ENCODE measurements around the gene MELTF.
A peak's percentile ranks its signal among the peaks of the same experiment; 100 is the strongest.

MELTF gene

GRCh38 chr3:197026481-197026866 is 3.1 kb downstream of the MELTF start:
- DNase-seq = no peak

DNA sequence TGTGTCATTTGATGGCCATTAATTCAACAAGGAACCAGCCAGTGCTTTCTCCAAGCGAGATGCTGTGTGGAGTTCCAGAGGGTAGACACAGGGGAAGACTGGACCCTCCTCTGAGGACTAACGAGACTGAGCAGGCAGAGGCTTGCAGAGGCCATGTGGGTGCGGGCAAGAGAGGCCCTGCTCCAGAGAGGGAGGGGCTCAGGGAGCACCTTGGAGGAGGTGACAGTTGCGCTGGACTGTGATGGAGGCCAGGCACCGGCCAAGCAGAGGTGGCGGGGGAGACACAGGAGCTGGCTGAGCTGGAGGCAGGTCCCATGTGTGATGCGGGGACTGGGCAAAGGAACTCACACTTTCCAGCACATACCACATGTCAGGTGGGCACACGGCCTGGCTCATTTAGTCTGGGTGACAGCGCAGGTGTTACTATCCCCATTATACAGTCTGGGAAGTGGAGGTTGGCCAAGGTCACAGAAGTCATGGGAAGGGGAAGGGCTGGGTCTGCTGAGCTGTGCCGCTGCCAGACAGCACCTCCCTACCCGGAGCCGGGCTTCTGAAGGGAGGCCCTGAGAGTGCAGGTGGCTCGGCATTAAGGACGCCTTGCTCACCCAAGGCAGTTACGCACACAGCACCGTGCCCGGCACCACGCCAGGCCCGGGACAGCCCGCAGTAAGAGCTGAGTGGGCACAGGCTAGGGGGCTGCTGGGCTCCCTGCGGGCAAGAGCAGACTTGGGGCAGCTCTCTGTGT is 3.7 kb downstream of the MELTF start:
- DNase-seq = no peak

- no peak for DNase-seq
Observed at GRCh38 chr3:197024881-197025735, 4.5 kb downstream of the MELTF start.

DNA sequence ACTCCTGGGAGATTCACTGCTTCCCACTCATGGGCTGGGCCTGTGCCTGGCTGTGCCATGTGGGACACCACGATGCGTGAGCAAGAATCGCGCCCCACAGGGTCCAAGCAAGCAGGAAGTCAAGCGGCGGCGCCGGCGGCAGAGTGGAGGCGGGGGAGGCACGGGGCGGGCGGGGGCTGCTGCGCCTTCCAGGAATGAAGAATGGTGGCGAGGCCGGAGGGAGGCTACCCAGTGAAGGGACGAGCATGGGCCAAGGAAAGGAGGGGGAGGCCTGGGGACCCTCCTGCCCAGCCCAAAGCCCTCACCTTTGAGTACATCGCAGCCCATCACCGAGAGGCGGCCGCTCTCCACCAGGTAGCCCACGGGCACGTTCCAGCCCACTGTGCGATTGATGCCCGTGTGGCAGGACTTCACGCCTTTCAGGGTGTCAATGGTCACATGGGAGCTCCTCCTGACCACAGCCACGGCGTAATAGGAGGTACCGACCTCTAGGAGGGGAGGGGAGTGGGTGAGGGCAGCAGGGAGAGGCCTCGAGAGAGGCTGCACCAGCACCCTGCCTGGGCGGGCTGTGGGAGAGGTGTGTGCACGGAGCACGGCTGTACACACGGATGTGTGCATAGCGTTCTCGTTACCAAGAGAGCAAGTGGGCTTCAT is 5.5 kb downstream of the MELTF start:
- no peak for DNase-seq

DNA sequence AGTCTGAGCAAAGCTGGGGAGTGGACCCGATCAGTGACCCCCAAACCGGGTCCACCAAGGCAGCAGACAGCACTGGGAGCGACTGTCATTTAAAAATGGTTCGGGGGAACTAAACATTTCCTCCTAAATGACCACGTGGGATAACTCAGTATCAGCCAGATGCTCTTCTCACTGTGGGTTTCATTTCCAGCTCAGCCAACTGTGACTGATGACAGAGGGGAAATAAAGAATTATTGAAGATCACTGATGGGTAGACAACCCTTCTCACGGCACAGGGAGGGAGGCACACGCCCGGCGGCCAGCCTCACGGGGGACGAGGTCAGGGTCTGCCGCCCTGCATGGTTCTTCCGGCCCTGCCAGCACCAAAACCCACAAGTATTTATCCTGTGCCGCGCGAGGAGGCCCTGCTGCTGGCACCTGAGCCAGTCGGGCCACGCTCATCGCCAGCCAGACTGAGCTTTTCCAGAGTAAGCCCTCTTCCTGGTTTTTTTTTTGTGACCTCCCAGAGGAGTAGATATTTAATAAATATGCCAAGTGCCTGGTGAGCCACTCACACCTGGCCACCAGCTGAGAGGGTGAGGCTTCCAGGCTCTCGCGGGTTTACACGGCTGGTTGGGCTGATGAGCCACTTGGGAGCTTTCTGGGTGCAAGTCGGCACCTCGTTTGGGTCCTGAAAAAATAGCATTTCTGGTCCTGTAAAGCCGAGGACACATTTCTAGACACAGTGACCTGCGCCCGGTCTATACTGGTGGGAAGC is 6.2 kb downstream of the MELTF start:
- no peak for DNase-seq

DNA sequence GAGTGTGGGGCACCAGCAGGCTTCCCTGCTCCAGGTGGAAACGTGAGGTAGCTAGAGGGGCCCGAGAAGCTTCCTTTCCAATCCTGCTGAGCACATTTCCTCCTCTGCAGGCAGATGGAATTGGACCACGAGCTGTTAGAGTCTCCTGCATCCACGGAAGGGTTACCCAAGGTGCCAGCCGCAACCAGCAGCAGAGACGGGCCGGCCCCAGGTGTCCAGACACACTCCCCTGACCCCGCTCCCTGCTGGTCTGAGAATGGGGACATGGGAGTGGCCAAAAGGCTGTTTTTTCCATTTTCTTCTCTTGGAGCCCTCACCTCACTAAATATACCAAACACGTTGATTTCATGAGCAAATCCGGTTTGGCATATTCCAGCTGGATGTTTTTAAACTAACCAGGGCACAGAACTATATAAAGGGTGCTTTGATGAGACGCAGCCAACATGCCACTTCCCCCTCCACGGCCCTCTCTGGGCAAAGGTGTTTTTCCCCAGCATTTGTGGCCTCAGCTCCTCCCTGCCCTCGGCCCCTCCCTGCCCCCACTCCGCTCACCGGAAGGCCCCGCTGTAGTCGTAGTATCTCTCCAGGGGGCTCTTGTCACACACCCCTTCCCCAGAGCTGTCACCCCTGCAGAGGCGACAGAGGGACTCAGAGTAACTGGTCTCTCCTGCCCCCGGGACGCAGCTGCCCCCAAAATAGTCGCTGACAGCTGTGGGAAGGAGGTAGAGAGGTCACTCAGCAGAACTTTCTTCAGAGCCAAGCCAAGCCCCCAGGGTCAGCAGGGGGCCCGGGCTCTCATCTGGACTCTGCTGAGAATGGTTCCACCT is 7.0 kb downstream of the MELTF start:
- DNase-seq = no peak

DNA sequence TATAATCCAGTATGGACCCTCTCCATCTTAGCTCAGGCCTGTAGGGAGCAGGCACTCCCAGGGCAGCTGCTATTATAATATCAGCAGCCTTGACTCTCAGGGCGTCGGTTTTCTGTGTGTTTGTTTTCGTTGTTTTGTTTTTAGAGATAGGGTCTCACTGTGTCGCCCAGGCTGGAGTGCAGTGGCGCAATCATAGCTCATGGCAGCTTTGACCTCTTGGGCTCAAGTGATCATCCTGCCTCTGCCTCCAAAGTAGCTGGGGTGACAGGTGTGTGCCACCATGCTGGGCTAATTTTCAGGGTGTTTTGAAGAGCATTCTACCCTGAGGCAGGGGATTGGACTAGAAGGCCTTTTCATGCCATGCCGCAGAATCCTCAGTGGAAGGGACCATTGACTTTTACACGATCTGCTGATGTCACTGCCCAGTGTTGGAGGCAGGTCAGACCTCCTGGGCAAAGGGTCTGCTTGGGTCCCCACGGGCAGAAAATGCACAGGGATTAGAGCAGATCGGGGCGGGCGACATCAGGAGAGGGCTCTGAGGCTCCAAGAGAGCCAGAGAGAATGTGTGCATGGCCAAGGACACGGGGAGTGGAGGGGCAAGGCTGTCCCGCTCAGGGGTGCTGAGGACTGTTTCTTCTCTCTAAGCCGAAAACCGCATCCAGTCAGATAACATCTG is 7.8 kb downstream of the MELTF start:
- DNase-seq = no peak

DNA sequence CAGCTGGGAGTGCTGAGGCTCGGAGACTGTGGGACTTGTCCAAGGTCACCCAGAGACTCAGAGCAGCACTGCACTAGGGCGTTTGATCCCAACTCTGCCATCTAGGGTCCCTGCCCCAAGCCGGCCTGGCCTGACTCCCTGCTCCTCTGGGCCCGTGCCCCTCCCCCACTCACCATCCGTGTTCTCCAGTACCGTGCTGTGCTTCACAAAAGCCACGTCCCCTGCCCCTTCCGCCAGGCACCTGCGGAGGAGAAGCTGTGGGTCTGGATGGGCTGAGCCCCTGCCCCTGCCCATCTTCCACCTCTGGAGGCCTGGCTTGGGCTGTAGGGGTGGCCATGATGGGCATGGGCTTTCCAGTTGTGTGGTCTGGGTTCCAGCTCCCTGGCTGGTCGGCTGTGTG is 8.4 kb downstream of the MELTF start:
- no peak for DNase-seq

GRCh38 chr3:197019535-197019934 is 10.1 kb downstream of the MELTF start:
- no peak for DNase-seq

DNA sequence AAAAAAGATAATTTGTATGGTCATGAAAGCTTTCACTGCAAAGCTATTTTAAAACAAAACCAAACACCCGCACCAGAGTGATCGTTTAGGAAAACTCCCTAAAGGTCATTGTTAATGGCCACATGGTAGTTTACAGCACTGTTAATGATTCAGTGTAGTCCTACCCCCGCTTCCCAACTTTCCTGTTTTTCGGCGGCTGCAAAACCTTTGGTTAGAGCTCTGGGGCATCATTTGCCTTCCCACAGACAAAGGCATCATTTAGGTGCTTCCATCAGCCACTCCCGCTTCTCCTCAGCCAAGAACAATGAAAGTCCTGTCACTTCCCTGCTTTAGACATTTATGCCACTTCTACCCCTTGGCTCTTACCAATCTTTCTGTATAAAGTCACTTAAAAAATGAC is 10.6 kb downstream of the MELTF start:
- DNase-seq = no peak

DNA sequence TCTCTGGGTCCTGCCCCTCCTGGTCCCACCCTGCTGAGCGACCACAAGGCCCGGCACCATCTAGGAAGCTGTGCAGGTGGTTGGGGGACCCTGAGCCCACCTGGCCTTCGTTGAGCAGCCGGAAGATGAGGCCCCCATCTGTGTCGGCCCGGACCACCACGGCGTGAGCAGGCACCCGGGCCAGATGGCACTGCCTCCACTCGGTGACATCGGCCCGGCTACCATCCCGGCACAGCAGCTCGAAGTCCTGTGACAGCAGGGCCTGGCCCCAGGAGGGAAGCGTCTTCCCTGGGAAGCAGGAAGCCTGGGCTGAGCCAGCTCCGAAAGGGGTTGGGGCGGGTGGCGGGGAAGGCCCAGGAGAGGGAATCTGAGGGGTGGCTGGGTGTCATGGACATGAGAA is 12.6 kb downstream of the MELTF start:
- DNase-seq = no peak

DNA sequence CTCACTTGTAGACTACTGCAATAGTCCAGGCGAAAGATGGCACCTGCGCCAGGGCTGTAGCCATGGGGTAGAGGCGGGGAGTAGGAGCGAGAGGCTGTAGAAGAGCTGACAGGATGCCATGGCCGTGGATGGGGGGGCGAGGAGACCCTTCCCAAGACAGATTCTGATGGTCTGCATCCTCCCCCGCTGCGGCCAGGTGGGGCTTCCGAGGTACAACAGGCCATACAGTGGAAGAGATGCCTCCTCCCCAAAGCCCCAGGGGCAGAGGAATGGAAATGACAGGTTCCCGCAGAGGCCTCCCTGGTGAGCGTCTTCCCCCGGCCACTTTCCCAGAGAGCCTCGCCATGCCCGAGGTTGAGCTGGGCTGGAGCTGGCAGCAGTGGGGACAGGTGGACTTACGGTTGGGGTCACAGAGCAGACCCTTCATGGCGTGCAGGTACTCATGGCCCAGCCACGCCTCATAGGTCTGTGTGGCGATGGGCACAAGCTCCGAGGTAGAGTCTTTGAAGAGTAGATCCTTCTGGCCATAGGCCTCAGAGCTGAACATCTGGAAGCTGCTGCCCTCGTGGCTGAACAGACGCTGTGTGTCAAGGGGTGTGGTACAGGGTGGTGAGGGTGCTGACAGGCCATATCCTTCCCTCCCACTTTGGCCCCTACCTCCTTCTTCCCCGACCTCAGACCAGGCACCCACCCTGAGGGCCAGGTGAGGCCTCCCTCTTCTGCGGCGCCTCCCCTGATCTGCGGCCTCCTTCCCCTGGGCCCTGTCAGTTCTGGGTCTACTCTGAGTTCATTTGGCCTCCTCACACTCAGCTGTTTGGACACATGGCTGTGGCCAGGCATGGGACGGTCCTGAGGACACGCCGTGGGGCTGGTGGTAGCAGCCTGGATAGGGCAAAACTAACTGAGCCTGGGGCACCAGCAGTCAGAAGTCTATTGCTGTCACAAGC is 13.6 kb downstream of the MELTF start:
- DNase-seq = no peak

DNA sequence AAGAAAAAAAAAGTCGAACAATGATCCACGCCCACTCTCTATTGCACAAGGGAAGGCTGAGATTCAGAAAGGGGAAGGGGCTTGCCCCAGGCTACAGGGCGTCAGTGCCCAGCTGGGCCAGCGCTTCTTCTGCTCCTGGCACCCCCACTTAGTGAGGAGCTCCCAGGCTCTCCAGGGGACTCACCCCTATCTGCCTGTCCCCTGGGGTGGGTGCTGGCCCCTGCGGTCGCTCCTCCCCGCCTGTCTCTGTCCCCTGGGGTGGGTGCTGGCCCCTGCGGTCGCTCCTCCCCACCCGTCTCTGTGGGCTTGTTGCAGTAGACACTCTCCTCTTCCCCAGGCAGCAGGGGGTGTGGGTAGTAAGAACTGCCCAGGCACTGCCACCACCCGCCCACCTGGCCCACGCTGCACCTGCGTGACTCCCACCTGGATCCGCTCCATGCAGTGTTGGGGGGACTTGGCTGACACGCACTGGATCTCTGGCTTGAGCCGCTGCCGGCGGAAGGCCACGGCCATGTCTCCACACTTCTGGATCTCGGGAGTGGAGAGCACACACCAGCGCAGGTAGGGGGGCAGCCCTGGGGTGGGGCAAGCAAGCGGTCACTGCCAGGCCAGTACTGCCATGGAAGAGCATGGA is 14.6 kb downstream of the MELTF start:
- no peak for DNase-seq

DNA sequence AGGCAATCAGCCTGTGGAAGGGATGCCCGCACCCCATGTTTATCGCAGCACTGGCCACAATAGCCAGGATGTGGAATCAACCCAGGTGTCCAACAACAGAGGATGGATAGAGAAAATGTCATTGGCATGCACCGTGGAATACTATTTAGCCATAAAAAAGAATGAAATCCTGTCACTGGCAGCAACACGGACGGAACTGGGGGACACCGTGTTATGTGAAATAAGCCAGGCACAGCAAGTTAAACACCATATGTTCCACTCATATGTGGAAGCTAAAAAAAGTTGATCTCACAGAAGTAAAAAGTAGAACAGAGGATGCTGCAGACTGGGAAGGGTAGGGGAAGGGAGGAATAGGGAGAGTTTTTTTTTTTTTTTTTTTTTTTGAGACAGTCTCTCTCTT is 15.6 kb downstream of the MELTF start:
- DNase-seq = no peak

- no peak for DNase-seq
Observed at GRCh38 chr3:197012540-197012883, 17.1 kb downstream of the MELTF start.

GRCh38 chr3:197011780-197012539 is 17.7 kb downstream of the MELTF start:
- DNase-seq = no peak

- DNase-seq = peak in 1 of 2 experiments; percentile 4
Observed at GRCh38 chr3:197010556-197011351, 18.9 kb downstream of the MELTF start.

DNA sequence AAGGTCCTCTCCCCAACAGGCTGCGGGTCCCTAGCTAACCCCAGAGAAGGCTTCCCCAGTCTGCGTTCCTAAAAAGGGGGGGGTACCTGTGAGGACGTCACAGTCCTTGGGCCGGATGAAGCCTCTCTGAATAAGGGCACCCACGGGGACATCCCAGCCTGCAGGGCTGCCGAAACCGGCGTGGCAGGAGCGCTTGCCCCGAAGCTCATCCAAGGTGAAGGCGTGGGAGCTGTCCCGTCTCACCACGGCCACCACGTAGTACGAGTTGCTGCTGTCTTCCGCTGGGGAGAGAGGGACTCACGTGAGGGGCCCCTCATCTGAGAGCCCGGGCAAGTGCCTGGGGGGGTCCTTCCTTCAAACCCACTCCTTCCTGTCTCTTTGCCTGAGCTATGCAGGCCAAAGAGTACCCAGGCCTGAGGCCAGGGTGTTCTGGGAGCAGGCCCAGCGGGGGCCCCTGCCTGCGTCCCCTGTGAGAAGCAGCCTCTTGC is 20.0 kb downstream of the MELTF start:
- DNase-seq = no peak
